Panc1 (cell line): ENCODE measurements around the gene FIGNL2.

ENCODE experiments used
- POLR2AphosphoS5 ChIP-seq: IDR thresholded peaks from 2 replicates; pipeline ENCODE4 v1.6.1; 2012; ENCODE audit warnings: mild to moderate bottlenecking, low read depth, low read length, moderate library complexity
- SIN3A ChIP-seq: IDR thresholded peaks from 2 replicates; pipeline ENCODE4 v1.6.1; 2012; ENCODE audit warnings: low read depth, mild to moderate bottlenecking, low read length, moderate library complexity, borderline replicate concordance; ENCODE audit not compliant: insufficient read depth
- TCF7L2 ChIP-seq: IDR thresholded peaks from 2 replicates; pipeline ENCODE4 v1.6.1; 2011; ENCODE audit warnings: mild to moderate bottlenecking, low read depth, low read length, inconsistent platforms
- TF ChIP-seq, protein P1 (sequence below): fragments of 450-650 bp; IDR thresholded peaks from 2 replicates; pipeline ENCODE4 v1.5.1; 2017; ENCODE audit warnings: mild to moderate bottlenecking

GRCh38 chr12:51840966-51841365, 7.6 kb downstream of the FIGNL2 start:
- TF ChIP-seq, protein P1, sequence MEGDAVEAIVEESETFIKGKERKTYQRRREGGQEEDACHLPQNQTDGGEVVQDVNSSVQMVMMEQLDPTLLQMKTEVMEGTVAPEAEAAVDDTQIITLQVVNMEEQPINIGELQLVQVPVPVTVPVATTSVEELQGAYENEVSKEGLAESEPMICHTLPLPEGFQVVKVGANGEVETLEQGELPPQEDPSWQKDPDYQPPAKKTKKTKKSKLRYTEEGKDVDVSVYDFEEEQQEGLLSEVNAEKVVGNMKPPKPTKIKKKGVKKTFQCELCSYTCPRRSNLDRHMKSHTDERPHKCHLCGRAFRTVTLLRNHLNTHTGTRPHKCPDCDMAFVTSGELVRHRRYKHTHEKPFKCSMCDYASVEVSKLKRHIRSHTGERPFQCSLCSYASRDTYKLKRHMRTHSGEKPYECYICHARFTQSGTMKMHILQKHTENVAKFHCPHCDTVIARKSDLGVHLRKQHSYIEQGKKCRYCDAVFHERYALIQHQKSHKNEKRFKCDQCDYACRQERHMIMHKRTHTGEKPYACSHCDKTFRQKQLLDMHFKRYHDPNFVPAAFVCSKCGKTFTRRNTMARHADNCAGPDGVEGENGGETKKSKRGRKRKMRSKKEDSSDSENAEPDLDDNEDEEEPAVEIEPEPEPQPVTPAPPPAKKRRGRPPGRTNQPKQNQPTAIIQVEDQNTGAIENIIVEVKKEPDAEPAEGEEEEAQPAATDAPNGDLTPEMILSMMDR, result no peak
- no peak for TF ChIP-seq POLR2AphosphoS5
- no peak for TF ChIP-seq SIN3A
- no peak for TF ChIP-seq TCF7L2
